Activated gamma-delta T cell treated with anti-CD3 and anti-CD28 coated beads, Interleukin-2, amount 50 U/mL, for 16 hours (primary cell): ENCODE results near the gene NPBWR2.

ENCODE experiments used
- DNase-seq: peaks from one replicate; pipeline ENCODE4 v3.0.0-alpha.2; 2020; ENCODE audit warnings: low read depth

Gene NPBWR2, protein sequence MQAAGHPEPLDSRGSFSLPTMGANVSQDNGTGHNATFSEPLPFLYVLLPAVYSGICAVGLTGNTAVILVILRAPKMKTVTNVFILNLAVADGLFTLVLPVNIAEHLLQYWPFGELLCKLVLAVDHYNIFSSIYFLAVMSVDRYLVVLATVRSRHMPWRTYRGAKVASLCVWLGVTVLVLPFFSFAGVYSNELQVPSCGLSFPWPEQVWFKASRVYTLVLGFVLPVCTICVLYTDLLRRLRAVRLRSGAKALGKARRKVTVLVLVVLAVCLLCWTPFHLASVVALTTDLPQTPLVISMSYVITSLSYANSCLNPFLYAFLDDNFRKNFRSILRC

DNA sequence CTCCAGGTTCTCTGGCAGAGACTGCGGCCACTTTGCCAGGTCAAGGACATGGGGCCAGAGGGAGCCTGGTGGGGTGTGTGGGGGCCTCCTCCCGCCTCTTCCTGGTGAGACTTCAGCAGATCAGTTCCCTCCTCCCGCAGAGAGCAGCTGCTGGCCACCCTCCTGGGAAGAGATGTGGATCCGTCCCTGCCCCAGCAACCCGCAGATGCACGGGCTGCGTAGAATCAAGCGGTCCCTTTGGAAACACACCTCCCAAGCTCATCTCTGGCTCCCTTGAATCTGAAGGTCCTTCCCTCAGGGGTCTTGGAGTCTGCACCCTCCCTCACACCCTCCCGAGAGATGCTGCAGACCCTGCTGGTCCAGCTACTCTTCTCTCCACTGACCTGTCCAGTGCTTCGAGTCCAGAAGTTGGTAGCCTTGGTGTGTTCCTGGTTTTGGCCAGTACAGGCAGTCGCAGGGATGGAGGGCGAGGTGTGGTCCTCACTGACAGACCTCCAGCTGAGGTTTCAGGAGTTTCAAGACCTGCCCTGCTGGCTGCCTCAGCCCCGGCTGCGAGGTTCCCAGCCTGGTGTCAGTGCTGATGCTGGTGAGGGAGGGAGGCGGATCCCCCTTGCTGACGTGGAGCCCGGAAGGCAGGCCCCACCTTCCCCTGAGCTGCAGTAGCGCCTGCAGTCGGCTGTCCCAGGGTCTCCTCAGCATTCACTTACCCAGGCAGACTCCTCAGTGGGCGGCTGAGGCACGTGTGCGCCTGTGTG, at the start of gene NPBWR2:
NPBWR2 (minus strand) TSS at position 585 of the 755 bp plus-strand sequence. CDS start 734 bp downstream, outside the sequence.
- DNase-seq: no peak

DNA sequence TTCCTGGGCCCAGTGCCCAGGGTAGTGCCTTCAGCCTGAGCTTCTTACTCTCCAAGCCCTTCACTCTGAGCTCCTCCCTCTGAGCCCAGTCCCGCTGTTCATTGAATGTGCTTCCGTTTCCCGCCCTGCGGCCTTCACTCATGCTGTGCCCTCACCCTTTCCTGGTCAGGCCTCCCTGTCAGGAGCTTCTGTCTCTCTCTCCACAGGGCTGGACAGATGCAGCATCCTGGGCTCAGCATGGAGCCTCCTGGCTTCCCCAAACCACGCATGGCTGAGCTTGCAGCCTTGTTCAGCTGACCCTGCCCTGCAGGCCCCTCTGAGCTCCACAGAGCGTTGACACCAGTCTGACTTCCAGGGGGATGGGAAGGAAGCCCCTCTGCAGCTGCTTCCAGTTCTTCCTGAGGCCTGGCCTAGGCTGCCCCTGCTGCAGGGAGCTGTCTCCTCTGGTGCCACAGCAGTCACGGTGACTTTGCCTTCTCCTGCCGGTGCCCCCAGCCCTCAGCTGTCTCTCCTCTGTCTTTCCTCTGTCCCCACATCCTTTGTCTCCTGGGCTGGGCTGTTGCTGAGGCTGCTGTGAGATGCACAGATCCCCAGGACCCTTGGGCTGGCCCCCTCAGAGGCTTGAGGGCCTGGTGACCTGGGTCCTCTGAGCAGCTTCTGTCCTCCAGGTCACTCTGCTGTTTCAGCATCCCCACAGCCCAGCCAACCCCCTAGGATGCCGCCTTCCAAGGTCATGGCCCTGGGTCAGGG, 48.9 kb upstream of the NPBWR2 start:
- DNase-seq: no peak

DNA sequence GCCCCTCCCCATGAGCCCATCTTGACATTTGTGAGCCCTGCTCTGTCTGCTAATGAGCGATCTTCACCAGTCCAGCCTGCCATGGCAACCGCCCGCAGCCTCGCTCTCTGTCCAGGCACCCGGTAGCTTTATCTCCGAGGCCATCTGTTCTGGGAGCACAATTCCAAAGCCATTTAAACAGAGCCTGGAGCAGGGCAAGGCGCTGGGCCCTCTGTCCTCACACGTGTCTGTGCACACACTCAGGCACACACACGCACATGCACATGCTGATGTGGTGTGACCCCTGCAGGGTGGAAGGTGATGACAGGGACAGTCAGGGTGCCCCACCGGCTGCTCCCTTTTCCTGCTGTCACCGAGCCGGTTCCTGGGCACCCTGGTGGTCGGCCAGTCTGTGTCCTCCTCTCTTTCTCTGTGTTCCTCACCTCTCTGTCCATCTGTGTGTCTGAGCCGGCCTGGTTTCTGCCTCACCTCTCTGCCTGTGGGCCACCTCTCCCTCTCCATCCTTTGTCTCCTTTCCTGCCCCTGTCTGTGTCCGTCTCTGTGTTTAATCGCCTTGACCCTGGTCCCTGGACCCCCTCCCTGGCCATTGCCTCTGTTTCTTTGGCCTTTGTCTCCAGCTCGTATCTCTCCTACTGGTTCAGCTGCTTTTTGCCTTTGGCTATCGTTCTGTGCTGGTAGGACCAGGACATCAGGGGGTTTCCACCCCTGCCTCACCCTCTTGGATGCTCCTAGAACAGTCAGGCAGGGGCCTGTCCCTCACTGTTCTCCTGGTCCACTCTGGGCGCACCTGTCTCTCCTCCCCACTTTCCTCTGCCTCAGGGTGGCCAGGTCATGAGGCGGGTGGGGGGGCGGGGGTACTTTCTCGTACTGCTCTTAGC, 48.1 kb upstream of the NPBWR2 start:
- DNase-seq: no peak

DNA sequence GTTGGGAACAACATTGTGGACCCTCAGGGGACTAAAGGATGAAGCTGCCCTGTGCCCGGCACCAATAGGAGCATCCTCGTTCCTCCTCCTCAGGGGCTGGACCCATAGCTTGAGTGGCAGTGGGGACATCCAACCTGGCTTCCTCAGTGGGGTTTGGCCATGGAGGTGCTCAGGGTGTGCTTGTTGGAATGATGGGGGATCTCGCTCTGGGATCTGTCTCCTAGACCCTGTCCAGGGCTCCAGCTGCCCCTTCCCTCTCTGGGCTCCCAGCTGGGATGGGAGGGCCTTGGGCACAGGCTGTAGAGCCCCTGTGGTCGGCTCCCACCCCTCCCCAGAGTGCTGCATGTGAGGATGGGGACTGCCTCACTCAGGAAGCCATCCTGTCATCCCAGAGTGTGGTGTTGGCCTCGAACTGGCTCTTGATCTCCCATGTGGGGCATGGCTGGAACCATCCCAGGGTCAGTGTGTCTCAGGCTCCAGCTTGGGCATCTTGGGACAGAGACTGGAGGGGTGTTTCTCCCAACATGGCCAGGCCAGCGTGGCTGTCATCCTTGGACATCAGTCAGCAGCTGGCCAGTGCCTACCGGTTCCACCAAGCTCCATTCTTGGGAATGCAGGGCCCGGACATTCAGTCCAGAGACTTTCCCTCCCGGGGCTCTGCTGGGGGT, 47.4 kb upstream of the NPBWR2 start:
- DNase-seq: no peak

DNA sequence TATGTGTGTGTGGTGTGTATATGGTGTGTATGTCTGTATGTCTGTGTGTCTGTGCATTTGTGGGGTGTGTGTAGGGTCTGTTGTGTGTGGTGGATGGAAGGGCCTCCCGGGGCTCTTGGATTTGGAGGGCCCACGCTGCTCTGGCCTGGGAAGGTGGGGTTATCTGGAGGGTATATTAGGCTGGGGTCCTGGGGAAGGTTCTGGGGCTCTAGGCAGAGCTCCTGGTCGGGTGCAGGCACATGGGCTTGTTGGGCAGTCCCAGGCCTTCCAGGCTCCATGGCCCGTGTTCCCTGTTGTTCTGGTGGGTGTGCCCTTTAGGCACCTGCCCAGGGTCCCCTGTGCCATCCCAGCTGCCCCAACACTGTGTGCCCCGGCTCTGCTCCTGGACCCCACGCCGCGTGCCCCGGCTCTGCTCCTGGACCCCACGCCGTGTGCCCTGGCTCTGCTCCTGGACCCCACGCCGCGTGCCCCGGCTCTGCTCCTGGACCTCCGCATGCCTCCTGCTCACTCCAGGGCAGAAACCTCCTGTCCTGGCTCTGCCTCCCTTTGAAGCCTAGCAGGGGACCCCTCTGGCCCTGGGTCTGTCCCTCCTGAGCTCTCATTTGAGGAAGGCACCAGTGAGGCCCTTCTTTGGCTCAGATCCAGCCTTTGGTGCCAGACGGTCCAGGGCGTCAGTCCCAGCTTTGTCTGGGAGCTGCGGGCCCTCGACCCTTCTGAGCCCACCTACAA, 46.7 kb upstream of the NPBWR2 start:
- no peak for DNase-seq

DNA sequence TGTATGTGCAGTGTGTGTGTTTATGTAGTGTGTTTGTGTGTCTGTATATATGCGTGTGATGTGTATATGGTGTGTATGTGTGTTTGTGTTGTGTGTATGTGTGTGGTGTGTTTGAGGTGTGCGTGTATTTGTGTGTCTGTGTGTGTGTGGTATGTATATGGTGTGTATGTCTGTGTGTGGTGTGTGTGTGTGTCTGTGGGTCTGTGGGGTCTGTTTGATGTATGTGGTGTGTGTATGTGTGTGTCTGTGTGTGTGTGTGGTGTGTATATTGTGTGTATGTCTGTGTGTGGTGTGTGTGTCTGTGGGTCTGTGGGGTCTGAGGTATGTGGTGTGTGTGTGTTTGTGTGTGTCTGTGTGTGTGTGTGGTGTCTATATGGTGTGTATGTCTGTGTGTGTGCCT, 46.0 kb upstream of the NPBWR2 start:
- DNase-seq: no peak

DNA sequence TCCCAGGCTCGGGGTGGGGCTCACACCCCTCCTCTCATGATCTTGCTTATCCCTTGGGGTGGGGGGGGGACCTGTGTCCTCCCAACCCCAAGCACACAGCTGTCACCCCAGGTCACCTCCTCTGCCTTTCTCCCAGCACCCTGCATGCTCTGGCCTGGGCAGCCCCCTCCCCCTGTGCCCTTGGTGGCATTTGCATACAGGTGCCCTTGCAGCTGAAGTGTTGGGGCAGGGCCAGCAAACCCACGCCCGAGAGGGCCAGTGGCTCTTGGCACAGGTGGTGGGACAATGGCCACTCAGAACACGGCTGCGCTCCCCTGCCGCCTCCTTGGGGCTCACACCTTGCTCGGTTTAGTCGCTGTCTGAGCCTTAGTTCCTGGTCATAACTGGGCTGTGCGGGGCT, 45.5 kb upstream of the NPBWR2 start:
- DNase-seq: no peak

DNA sequence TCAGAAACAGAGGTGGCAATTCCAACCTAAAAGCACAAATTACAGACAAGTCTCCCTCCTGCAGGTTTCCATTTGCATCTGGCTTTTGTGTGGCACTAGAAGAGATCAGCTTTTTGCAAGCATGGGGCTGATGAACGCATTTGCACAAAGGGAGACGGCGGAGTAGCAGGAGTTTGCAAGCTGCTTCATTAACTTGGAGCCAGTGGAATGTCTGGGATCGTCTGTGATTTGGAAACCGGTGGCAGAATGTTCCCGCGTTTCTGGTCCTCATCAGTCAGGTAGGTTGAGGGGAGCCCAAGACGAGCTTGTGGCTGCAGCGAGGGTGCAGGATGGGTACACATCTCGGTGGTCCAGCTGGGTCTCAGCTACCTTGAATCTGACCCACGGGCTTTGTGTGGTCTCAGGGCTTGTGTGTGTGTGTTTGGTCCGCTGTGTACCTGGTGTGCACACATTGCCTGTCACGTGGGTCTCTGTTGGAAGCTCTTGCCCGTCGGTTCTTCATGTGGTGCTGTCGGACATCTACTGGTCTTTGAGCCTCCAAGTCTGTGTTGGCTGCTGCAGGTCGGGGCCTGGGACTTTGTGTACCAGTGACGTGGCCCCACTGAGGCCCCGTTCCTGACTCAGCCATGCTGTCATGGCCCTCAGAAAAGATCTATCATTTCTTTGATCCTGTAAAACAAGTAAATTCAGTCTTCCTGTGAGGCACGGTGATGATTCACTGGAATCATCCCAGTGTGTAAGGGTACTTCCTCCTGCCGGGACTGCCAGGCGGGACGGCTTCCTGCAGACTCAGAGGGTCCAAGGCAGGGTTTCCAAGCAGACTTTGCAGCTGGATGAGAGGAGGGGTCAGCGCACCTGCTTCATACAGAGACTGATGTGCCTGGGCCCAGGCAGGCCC, 44.5 kb upstream of the NPBWR2 start:
- DNase-seq: no peak

DNA sequence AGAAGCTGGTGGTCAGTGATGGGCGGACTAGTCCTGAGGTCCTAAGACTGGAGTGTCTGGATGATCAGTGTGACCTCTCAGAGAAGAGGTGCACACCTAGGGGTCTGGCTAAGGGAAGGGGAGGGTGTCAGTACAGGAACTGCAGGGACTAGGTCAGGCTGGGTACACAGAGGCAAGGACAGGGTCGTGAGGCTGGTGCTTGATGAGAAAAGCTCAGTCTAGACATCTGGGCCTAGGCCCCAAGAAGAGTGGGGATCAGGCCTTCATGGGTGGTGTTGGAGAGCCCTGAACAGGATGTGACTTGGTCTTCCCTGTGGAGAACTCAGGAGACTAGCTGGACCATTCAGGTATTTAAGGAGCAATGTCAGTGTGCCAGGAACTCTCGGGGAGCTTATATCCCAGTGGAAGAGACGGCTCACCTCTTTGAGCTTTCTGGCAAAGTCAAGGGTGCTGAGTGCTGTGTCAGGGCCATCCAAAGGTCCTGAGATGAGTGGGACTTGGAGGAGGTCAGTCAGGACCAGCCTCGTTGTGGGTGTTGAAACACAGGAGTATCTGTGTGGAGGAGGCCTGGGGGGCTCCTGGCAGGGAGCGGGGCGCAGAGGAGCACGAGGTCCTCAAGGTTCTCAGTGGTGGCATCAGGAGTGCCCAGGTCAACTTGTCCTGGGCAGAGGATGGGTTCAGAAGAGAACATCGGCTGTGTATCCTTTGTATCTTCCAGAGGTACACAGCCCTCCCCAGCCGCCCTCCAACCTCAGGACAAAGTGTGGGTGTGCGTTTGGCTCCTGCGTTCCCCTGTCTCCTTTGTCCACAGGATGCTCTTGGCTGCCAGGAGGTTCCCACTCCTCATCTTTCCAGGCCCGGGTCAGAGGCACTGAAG, 43.6 kb upstream of the NPBWR2 start:
- DNase-seq: no peak

DNA sequence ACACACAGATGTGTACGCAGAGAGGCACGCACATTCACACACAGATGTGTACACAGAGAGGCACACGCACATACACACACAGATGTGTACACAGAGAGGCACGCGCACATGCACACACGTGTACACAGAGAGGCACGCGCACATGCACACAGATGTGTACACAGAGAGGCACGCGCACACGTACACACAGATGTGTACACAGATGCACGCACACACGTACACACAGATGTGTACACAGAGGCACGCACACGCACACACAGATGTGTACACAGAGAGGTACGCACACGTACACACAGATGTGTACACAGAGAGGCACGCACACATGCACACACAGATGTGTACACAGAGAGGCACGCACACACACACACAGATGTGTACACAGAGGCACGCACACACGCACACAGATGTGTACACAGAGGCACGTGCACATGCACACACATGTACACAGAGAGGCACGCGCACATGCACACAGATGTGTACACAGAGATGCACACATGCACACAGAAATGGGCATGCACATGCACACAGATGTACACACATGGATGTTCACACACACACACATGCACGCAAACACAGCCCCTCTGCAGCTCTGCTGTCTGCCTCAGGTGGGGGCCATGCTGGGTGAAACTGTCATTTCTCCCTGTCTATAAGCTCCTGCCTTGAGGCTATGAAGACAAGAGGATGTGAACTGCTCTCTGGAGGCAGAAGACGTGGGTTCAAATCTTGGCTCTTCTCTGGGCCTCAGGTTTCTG, 42.6 kb upstream of the NPBWR2 start:
- DNase-seq: no peak

DNA sequence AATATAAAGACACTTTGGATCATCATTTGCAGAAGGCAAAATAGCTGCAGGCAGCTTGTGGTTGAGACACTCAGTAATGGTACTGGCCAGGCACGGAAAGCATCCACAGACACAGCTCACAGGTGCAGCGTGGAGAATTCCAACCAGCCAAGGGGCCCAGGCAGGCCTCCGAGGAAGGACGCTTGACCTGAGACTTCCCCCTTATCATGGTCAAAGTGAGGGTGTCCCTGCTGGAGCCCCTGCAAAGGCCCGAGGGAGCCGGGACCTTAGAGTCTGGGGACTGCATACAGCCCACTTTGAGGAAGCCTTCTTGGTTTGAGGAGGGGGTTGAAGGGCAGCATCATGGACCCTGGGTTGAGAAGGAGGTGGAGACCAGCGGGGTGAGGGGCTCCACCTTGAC, 41.8 kb upstream of the NPBWR2 start:
- no peak for DNase-seq

DNA sequence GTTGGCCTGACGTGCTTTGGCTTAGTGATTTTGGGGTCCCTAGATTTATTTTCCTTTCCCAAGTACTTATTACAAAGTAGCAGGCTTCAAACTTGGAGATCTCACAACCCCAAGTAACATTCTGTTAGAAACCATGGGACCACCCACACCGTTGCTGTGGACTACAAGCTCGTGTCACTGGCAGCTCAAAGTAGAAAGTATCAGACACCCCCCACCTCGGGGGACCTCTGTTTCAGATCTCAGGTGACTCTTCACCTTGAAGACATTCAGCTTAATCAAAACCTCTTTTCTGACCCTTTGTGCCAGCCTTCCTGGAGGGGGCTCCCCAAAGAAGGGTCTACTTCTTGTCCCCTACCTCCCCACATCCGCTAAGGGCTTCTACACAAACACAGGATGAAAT, 41.2 kb upstream of the NPBWR2 start:
- no peak for DNase-seq

DNA sequence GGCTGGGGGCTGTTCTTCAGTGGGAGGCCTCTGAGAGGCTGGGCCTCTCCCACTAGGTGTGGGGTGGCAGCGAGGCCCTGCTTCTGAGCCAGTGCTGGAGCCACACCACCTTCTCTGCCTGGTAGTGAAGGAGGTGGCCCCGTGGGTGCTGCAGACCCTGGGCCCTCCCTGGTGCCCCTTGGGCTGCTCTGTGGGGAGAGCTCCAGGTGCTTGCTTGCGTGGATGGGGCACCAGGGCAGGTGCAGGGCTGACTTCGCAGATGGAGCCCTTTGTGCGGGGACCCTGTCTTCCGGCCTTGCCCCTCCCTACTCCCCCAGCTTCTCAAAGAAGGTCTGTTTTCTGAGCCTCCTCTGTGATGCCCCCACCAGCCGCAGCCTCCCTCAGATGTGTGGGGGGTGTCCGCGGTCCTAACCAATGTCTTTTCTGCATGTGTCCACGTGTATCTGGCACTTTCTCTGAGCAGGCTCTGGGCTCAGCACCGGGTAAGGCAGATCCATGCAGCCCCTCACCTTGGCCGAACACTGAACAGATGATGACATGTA, 39.6 kb upstream of the NPBWR2 start:
- no peak for DNase-seq

DNA sequence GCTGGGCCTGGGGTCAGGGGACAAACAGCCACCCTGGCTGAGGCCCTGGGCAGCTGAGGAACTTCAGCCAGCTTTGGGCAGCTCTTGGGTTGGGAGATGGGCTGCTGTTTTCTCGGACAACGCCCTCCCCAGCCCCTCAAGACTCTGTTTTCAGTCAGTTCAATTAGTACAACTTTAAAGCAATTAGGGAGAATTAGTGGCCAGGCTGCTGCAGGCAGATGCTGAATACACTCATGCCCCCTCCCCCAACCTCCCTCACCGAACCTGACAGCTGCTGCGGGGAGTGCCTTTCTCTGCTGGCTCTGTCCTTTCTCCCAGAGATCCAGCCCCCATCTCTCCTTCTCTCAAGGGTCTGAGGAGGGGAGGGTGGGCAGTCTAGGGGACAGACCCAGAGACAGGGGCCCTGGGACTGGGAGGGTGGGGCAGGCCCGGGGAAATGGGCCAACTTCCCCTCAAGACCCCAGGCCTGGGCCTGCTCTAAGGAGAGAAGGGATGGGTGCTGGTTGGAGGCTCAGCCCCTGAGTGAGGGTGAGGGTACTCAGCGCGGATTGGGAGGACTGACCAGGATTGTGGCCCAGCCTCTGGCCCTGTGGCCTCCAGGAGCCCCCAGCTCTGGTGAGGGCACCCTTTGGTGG, 39.1 kb upstream of the NPBWR2 start:
- DNase-seq: no peak

DNA sequence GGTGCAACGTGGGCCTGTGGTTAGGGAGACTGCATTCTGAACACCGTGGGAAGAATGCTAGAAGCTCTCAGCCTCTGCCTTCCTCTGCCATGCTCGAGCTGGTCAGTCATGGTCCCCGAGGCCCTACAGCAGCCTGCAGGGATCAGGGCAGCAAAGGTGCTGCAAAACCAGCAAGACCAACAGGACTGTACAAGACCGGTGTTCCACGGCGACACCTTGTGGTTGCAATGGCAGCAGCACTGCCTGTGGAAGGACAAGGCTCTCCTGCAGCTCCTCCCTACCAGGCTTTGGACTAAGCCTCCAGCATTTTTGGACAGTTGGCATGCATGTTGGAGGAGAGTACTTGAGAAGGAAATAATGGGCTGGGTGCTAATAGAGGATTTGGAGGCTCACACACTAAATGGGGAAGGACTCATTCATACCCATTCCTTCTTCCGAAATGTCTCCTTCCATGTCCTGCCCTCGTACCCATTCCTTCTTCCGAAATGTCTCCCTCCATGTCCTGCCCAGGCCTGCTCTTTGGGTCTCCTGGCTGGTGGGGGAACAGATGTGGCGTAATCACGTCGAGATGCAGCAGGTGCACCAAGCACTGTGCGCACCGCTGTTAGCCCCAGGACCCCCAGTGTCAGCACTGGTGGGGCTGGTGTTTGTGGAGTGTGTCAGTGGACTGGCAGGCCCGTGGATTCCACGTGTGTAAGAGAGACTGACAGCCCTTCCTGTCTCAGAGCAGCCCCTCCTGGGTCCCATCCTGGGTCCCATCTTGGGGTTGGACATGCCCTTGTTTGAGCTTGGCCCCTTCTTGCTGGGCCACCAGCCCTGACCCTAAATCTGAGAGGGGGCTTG, 38.3 kb upstream of the NPBWR2 start:
- no peak for DNase-seq
